IPS DF 19.7 (cell line): Measurements from ENCODE around the gene FBXO3.
"Not testable (repeated sequence)": the region's sequence is repeated elsewhere in the genome, so short reads cannot be mapped to it uniquely, and the experiment has no call there.

Experiments used
- DNase-seq: peaks from one replicate; pipeline ENCODE4 v3.0.0-alpha.2; 2013; ENCODE audit warnings: low read depth, low spot score

Gene FBXO3

DNA sequence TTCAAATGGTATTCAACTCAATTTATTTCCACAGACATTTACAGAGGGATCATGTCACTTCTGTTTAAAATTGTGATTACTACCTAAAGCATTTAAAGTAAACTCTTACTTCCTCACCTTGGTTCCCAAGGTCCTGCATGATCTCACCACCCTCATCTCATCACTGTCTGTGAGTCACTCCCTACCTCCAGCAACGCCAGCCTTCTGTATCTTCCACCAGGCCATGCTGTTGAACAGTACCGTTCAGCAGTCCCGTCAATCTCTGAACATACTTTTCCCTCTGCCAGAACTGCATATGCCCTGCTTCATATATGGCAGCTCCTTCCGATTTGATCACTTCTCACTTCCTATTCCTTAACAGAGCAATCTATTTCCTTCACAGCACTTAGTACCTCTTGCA is 2.0 kb downstream of the FBXO3 start:
- no peak for DNase-seq

GRCh38 chr11:33770236-33770635 is 4.1 kb downstream of the FBXO3 start:
- DNase-seq: no peak

- no peak for DNase-seq
Observed at GRCh38 chr11:33769542-33769941, 4.8 kb downstream of the FBXO3 start.

- DNase-seq: no peak
Observed at GRCh38 chr11:33767624-33768023, 6.7 kb downstream of the FBXO3 start.

DNA sequence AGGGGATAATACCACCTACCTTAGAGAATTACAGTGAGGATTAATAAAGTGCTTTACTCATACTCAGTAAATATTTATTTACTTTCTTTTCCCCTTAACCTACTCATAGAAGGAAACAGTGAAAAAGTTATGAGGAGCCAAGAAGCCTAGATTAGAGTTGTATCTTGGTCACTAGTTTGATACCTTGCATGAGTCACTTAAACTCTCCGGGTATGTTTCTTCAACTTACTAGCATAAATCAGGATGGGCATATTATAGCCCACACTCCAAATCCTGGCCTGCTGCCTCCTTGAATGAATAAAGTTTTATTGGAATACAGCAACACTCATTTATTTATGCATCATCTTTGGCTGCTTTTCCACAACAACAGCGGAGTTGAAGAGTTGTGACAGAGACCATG is 8.2 kb downstream of the FBXO3 start:
- no peak for DNase-seq

DNA sequence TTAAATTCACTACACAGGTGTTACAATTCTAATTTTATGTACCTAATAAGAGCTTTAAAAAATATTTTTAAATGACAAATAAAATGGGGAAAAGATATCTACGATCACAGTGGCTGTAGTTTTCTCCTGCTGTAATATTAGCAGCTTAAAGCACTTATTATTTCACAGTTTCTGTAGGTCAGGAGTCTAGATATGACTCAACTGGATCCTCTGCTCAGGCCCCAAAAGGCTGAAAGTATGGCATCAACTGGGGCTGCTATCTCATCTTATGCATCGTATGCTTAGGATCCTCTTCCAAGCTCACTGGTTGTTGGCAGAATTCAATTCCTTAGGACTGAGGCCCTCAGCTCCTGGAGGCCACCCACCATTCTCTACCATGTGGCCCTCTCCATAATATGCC is 12.8 kb downstream of the FBXO3 start:
- no peak for DNase-seq

GRCh38 chr11:33753304-33753967 is 20.9 kb downstream of the FBXO3 start:
- no peak for DNase-seq

- DNase-seq: no peak
Observed at GRCh38 chr11:33751878-33752277, 22.4 kb downstream of the FBXO3 start.

DNA sequence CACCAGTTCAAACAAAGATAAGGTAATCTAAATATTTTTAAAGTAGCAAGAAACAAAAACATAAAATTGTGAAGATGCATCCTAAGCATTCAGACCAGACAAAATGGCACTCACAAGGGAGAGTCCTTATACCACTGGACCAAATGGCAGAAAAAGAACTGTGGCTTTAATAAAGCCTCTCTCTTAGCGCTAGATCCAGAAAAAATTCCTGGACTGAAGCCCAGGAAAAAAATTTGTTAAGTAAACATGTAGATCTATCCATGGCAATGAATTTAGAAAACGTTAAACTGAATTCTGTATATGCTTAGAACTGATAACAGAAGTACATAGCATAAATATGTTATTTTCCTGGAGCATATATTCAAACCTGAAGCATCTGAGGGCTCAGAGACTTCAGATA is 26.3 kb downstream of the FBXO3 start:
- no peak for DNase-seq

- DNase-seq: no peak
Observed at GRCh38 chr11:33743291-33743690, 31.0 kb downstream of the FBXO3 start.

GRCh38 chr11:33742249-33742851 is 32.0 kb downstream of the FBXO3 start:
- DNase-seq: no peak

GRCh38 chr11:33741806-33742205 is 32.5 kb downstream of the FBXO3 start:
- no peak for DNase-seq

- no peak for DNase-seq
Observed at GRCh38 chr11:33737362-33737821, 36.9 kb downstream of the FBXO3 start.

- DNase-seq: peak; percentile 54
Observed at GRCh38 chr11:33736148-33736812, 38.0 kb downstream of the FBXO3 start, which contains the start of gene CD59. Gene CD59, minus strand, starts transcription at chr11:33736423. Its CDS starts 13,978 bp downstream, at chr11:33722445.

DNA sequence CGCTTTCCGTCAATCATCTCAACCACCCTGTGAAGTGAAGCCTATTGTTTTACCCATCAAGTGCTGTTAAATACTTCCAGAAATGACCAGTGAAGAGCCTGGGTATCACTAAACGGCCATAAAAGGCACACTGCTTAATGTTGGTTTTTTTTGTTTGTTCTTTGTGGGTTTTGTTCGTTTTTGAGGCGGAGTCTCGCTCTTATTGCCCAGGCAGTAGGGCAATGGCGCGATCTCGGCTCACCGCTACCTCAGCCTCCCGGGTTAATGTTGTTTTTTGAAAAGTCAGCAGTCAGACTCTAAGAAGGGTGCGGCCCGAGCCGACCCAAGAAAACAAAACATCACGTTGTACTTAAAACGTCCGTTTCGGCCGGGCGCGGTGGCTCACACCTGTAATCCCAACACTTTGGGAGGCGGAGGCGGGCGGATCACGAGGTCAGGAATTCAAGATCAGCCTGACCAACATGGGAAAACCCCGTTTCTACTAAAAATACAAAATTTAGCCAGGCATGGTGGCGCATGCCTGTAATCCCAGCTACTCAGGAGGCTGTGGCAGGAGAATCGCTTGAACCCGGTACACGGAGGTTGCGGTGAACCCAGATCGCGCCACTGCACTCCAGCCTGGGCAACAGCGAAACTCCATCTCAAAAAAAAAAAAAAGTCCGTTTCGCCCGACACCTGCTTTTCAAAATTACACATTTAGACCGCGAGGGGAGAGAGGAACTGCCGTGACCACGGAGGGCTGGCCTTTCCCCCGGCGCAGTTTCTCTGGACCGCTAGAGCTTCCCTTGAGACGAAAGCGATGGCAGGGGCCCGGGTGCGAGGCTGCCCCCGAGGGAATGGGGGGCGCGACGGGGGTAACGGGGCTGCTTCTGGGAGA is 38.8 kb downstream of the FBXO3 start:
- no peak for DNase-seq

GRCh38 chr11:33734441-33735270 is 39.7 kb downstream of the FBXO3 start:
- DNase-seq: no peak

GRCh38 chr11:33733980-33734379 is 40.3 kb downstream of the FBXO3 start:
- DNase-seq: no peak

DNA sequence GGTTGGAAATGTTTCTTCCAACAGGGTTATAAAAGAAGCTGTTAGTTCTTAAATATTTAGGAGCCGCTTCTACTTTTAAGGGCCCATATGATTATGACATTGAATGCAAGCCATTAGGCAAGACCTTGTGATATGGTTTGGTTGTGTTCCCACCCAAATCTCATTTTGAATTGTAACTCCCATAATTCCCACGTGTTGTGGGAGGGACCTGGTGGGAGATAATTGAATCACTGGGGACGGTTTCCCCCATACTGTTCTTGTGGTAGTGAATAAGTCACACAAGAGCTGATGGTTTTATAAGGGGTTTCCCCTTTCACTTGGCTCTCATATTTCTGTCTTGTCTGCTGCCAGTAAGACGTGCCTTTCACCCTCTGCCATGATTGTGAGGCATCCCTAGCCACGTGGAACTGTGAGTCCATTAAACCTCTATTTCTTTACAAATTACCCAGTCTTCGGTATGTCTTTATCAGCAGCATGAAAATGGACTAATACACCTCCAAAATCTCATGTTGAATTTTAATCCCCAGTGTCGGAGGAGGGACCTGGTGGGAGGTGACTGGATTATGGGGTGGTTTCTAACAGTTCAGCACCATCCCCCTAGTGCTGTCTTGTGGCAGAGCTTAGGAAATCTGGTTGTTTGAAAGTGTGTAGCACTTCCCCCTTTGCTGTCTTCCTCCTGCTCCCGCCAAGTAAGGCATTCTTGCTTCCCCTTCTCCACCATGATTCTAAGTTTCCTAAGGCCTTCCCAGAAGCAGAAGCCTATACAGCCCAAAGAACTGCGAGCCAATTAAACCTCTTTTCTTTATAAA is 42.4 kb downstream of the FBXO3 start:
- no peak for DNase-seq

DNA sequence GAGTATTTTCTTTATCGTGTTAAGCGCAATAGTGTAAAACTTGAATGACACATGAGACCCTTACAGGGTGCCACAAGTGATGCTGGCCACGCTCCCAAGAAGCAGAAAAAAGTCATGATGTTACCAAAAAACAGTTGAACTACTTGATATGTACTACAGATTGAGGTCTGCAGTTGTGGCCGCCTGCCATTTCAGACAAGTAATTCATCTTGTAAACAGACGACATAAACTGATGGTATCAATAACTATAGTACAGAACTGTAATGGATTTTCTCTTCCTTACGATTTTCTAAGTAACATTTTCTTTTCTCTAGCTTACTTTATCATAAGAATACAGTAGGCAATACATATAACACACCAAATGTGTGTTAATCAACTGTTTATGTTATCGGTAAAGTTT is 43.6 kb downstream of the FBXO3 start:
- DNase-seq: no peak

DNA sequence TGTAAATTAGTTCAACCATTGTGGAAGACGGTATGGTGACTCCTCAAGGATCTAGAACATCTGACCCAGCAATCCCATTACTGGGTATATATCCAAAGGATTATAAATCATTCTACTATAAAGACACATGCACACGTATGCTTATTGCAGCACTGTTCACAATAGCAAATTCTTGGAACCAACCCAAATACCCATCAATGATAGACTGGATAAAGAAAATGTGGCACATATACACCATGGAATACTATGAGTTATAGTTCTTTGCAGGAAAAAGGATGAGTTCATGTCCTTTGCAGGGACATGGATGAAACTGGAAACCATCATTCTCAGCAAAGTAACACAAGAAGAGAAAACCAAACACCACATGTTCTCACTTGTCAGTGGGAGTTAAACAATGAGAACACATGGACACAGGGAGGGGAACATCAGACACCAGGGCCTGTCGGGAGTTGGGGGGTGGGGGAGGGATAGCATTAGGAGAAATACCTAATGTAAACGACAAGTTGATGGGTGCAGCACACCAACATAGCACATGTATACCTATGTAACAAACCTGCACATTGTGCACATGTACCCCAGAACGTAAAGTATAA is 45.2 kb downstream of the FBXO3 start:
- DNase-seq: not testable (repeated sequence)
